ENCODE data around the gene UEVLD. TPM values are rescaled to one million over a fixed set of nuclear protein-coding genes. Genes with fewer than 3 reads are reported as not detected.

The UEVLD gene
- polyA plus RNA-seq (2013): 5.4 TPM

DNA sequence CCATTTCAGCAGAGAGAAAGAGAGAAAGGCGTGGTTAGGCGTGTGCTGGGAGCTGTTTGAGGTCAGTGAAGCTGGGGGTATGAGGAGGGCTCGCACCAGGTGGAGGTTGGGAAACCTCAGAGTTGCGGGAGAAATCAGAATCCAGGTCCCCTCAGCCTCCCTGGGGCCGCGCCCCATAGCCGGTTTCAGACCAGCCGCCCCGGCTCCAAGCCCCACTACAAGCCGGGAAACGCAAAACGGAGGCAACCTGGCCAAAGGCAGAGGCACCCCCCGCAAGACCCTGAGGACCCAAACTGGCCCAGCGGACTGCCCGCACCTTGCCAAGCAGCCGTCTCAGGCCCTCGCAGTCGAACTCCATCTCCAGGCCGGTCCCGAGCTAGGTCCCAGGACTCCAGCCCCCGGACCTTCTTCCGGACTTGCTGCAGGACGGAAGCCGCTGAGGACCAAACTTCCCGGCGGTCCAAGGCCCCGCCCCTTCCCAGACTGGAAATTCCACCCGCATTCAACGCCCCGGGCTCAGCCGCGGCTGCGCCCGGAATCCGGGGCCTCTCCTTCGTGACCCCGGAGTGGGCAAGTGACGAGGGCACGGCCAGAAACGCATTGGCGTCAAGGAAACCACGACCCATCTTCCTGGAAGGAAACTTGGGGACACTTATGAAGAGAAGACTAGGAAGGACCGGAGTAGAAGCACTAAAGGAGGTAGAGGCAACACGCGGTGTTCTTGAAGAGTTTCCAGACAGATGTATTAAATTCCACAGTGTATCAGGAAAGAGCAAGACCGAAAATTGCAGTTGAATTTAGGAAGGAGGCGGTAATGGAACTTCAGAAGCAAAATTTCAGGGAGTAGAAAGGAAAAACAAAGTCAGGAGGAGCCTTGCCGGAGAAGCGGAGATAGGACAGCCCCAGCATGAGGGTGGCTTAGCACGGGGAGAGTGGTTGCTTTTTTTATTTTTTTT is at the start of gene UEVLD:
UEVLD (minus strand) TSS at position 438 of the 956 bp plus-strand sequence; CDS start at position 358, 80 bp downstream.
- H3K36me3 ChIP-seq (ENCODE audit: control insufficient read depth in 4 of 4, insufficient read depth in 4 of 4, low read length in 3 of 4): no peaks in the 10 kb centered on the region
- H3K9me3 ChIP-seq (ENCODE audit: control extremely low read depth in 1 of 5, control insufficient read depth in 4 of 5, insufficient read depth in 2 of 5, low read depth in 1 of 5, low read length in 4 of 5): no peaks in the 10 kb centered on the region
- POLR2A ChIA-PET: interaction anchor here (0.6 kb wide), 1 partner anchor 51 kb away, joined by 3 read pairs; no protein-coding TSS in a partner anchor
- H3K27me3 ChIP-seq (replicated peaks in 2 of 5; ENCODE audit: control insufficient read depth in 4 of 5, insufficient read depth in 5 of 5, low read length in 4 of 5): peaks cover 0 to 2% (median 0%) of the 10 kb centered on the region in 5 experiments
- peak within 1 kb of the TSS in 1 of 2 experiments; percentile 73 for H3K27ac ChIP-seq (ENCODE audit: insufficient read depth in 1 of 2, low read depth in 1 of 2, low read length in 2 of 2, poor library complexity in 1 of 2, severe bottlenecking in 2 of 2)
- peaks cover 4 to 17% (median 14%) of the 10 kb centered on the region in 4 experiments for H3K4me1 ChIP-seq (ENCODE audit: control extremely low read depth in 1 of 4, control insufficient read depth in 4 of 4, insufficient read depth in 4 of 4, low read length in 3 of 4)
- CTCF ChIA-PET: interaction anchor here (0.6 to 1.8 kb wide), 5 partner anchors 13 to 142 kb away, joined by 3 to 4 read pairs (median 3); no protein-coding TSS in a partner anchor
- peak within 1 kb of the TSS; percentile 75 to 91 (median 84) for H3K4me3 ChIP-seq (ENCODE audit: control insufficient read depth in 1 of 7, extremely low read depth in 1 of 7, insufficient read depth in 4 of 7, low read depth in 2 of 7, low read length in 6 of 7)
- DNase-seq: peak; percentile 49 to 51 (median 51)
- WGBS (ENCODE audit: insufficient coverage): 2% methylated on average over 48 of the region's 50 CpGs

DNA sequence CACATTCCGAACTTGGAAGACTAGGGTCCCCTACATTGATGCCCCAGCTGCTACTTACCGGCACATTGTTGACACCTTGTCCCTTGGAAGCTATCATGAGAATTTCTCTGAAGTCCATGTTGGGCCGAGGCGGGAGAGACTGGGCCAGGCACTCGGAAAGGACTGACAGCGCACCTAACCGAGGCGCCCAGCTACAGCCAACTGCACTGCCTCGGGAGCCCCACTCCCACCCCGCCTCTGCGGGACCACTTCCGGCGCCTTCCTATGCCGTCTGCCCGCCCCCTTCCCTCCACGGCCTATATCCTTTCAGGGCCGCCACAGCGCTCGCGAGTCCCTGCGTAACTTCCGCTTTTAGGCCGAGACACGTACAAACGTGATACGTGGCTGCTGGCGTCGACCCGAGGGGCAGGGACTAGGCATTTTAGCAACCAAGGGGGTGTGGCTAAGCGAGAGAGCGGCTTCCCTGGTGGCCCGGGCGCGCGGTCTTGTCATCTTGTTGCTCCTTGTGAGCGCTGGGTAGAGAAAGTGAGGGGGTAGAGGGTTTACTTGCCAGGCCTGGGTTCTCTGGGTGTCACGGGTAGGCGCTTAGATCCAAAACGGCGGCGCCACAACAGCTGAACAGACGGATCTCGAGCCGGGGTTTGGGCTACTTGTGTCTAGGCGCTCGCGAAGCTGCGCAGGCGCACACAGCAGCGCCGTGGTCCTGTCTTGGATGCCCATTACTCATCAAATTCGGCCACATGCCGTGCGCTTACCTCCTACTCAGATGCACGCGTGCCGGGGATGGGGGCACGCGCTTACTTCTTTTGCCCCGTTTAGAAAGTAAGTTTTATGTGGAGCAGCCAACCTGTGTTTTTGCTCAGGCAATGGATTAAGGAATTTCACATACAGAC is 45.9 kb upstream of the UEVLD start, which contains the start of gene SPTY2D1:
SPTY2D1 (minus strand) TSS at position 203 of the 893 bp plus-strand sequence; CDS start at position 118, 85 bp downstream.
- Histone ChIP-seq H3K27ac (ENCODE audit: insufficient read depth in 1 of 2, low read depth in 1 of 2, low read length in 2 of 2, poor library complexity in 1 of 2, severe bottlenecking in 2 of 2) (peak within 1 kb of the TSS; percentile 91 to 97), H3K27me3 (replicated peaks in 2 of 5; ENCODE audit: control insufficient read depth in 4 of 5, insufficient read depth in 5 of 5, low read length in 4 of 5) (no peaks in the 10 kb centered on the region), H3K9me3 (ENCODE audit: control extremely low read depth in 1 of 5, control insufficient read depth in 4 of 5, insufficient read depth in 2 of 5, low read depth in 1 of 5, low read length in 4 of 5) (no peaks in the 10 kb centered on the region), H3K4me3 (ENCODE audit: control insufficient read depth in 1 of 7, extremely low read depth in 1 of 7, insufficient read depth in 4 of 7, low read depth in 2 of 7, low read length in 6 of 7) (peak within 1 kb of the TSS; percentile 81 to 99 (median 97)), H3K36me3 (ENCODE audit: control insufficient read depth in 4 of 4, insufficient read depth in 4 of 4, low read length in 3 of 4) (no peaks in the 10 kb centered on the region), H3K4me1 (ENCODE audit: control extremely low read depth in 1 of 4, control insufficient read depth in 4 of 4, insufficient read depth in 4 of 4, low read length in 3 of 4) (peaks cover 8 to 20% (median 13%) of the 10 kb centered on the region in 4 experiments)
- CTCF ChIA-PET: interaction anchor here (0.9 to 1.5 kb wide), 7 partner anchors 13 to 239 kb away, joined by 3 to 4 read pairs (median 3); no protein-coding TSS in a partner anchor
- POLR2A ChIA-PET: interaction anchor here (0.9 to 1.2 kb wide), 6 partner anchors 13 to 108 kb away, joined by 3 to 5 read pairs (median 3); partner anchors contain the start of gene TSG101
- WGBS (ENCODE audit: insufficient coverage): 0% methylated on average over 40 of the region's 60 CpGs
- DNase-seq: peak; percentile 99 to 100 (median 100)

DNA sequence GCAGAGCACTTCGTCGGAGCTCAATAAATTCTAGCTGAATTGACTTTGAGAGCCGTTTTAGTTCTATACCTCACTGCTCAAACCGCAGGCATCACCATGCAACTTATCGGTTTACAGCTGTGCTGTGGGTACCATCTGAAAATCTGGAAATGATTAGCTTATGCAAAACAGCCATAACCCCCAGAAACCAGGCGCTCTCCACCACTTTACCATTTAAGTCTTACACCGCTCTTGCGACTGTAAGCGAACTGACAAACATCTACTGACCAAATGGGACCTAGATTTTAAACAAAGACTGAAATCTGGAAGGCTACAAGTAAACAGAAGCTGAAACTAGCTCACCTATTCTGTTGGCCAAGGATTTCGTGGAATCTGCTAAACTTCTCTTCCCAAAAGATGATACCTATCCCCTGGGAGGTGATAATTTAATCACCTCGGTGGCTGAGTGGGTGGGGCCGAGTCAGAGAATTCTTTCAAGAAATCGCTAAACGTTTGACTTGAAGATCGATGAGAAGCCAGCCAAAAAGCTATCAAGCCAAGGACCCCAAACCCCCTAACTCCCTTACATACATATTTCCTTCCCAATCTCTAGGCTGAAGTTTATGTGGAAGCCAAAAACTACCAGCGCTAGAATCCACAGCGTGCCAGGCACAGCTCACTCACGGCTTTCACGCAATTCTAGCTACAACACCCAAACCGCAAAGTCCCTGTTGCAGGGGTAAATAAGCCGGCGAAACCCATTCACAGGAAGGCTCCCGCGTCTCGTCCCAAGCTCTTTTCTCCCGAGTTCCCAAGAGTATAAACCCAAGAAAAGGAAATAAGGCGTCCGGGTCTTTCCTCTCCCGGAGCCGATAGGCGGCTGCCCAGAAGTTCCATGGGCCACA is 45.0 kb upstream of the UEVLD start:
- Histone ChIP-seq H3K4me3 (ENCODE audit: control insufficient read depth in 1 of 7, extremely low read depth in 1 of 7, insufficient read depth in 4 of 7, low read depth in 2 of 7, low read length in 6 of 7) (peak overlapping the region; percentile 81 to 99 (median 97)), H3K27me3 (replicated peaks in 2 of 5; ENCODE audit: control insufficient read depth in 4 of 5, insufficient read depth in 5 of 5, low read length in 4 of 5) (no peaks in the 10 kb centered on the region), H3K27ac (ENCODE audit: insufficient read depth in 1 of 2, low read depth in 1 of 2, low read length in 2 of 2, poor library complexity in 1 of 2, severe bottlenecking in 2 of 2) (peak overlapping the region; percentile 91 to 97), H3K4me1 (ENCODE audit: control extremely low read depth in 1 of 4, control insufficient read depth in 4 of 4, insufficient read depth in 4 of 4, low read length in 3 of 4) (peaks cover 8 to 20% (median 13%) of the 10 kb centered on the region in 4 experiments), H3K36me3 (ENCODE audit: control insufficient read depth in 4 of 4, insufficient read depth in 4 of 4, low read length in 3 of 4) (peaks cover 0 to 5% (median 0%) of the 10 kb centered on the region in 4 experiments), H3K9me3 (ENCODE audit: control extremely low read depth in 1 of 5, control insufficient read depth in 4 of 5, insufficient read depth in 2 of 5, low read depth in 1 of 5, low read length in 4 of 5) (no peaks in the 10 kb centered on the region)
- peak; percentile 13 to 68 (median 51) for DNase-seq
- POLR2A ChIA-PET: interaction anchor here (0.9 to 1.2 kb wide), 4 partner anchors 12 to 88 kb away, joined by 3 to 5 read pairs (median 3); no protein-coding TSS in a partner anchor
- 16% methylated on average over 29 of the region's 31 CpGs for WGBS (ENCODE audit: insufficient coverage)
- CTCF ChIA-PET: interaction anchor here (0.9 to 1.5 kb wide), 9 partner anchors 12 to 238 kb away, joined by 3 to 4 read pairs (median 4); no protein-coding TSS in a partner anchor

DNA sequence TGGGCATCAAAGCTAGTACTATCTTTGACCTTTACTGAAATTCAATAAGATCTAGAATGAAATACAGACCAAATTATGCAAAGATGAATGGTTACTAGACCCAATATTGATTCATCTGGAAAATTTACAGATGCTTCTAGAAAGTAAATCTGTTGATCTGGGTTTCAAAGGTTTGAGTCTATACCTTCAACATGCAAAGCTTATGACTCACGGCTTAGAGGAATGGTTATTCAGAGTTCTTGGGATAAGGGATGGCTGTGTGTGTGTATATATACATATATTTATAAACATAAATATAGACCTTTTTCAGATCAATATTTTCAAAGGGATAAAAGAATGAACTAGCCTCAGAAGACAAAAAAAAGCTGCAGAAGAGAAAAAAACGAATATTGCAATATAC is 44.3 kb upstream of the UEVLD start:
- Histone ChIP-seq H3K27ac (ENCODE audit: insufficient read depth in 1 of 2, low read depth in 1 of 2, low read length in 2 of 2, poor library complexity in 1 of 2, severe bottlenecking in 2 of 2) (peak overlapping the region in 1 of 2 experiments; percentile 97), H3K9me3 (ENCODE audit: control extremely low read depth in 1 of 5, control insufficient read depth in 4 of 5, insufficient read depth in 2 of 5, low read depth in 1 of 5, low read length in 4 of 5) (no peaks in the 10 kb centered on the region), H3K4me3 (ENCODE audit: control insufficient read depth in 1 of 7, extremely low read depth in 1 of 7, insufficient read depth in 4 of 7, low read depth in 2 of 7, low read length in 6 of 7) (peak overlapping the region in 5 of 7 experiments; percentile 94 to 99 (median 97)), H3K27me3 (replicated peaks in 2 of 5; ENCODE audit: control insufficient read depth in 4 of 5, insufficient read depth in 5 of 5, low read length in 4 of 5) (no peaks in the 10 kb centered on the region), H3K4me1 (ENCODE audit: control extremely low read depth in 1 of 4, control insufficient read depth in 4 of 4, insufficient read depth in 4 of 4, low read length in 3 of 4) (peaks cover 8 to 20% (median 13%) of the 10 kb centered on the region in 4 experiments), H3K36me3 (ENCODE audit: control insufficient read depth in 4 of 4, insufficient read depth in 4 of 4, low read length in 3 of 4) (peaks cover 0 to 5% (median 0%) of the 10 kb centered on the region in 4 experiments)
- CTCF ChIA-PET: interaction anchor here (0.9 to 1.2 kb wide), 3 partner anchors 11 to 24 kb away, joined by 4 read pairs; no protein-coding TSS in a partner anchor
- no peak for DNase-seq
- POLR2A ChIA-PET: no interaction called here
- 14% methylated on average over 1 of the region's 2 CpGs for WGBS (ENCODE audit: insufficient coverage)

DNA sequence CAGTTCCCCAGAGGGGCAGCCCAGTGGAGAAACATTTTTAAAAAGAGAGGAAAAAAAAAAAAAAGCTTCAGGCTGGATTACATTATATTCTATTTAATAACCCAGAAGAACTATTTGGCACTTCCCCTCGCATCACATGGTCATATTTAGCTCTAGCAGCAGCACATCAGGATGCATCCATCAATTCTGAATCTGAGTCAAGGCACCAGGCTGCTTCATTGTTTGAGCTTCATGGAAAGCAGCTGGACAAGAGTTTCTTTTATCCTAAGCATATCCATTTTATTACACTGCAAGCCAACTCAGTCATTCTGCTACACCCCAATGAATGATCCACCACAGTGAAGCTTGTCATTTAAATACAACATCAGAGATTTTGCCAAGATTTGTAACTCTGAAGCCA is 35.6 kb upstream of the UEVLD start:
- H3K27me3 ChIP-seq (replicated peaks in 2 of 5; ENCODE audit: control insufficient read depth in 4 of 5, insufficient read depth in 5 of 5, low read length in 4 of 5): no peaks in the 10 kb centered on the region
- DNase-seq: no peak
- H3K27ac ChIP-seq (ENCODE audit: insufficient read depth in 1 of 2, low read depth in 1 of 2, low read length in 2 of 2, poor library complexity in 1 of 2, severe bottlenecking in 2 of 2): no peak overlapping the region
- 100% methylated on average over 1 of the region's 1 CpG for WGBS (ENCODE audit: insufficient coverage)
- ChIA-PET CTCF (interaction anchor here (0.6 to 1.1 kb wide), 2 partner anchors 12 to 1355 kb away, joined by 3 read pairs; no protein-coding TSS in a partner anchor), POLR2A (no interaction called here)
- H3K4me3 ChIP-seq (ENCODE audit: control insufficient read depth in 1 of 7, extremely low read depth in 1 of 7, insufficient read depth in 4 of 7, low read depth in 2 of 7, low read length in 6 of 7): no peak overlapping the region
- peaks cover 0 to 3% (median 0%) of the 10 kb centered on the region in 4 experiments for H3K36me3 ChIP-seq (ENCODE audit: control insufficient read depth in 4 of 4, insufficient read depth in 4 of 4, low read length in 3 of 4)
- peaks cover 0 to 5% (median 0%) of the 10 kb centered on the region in 5 experiments for H3K9me3 ChIP-seq (ENCODE audit: control extremely low read depth in 1 of 5, control insufficient read depth in 4 of 5, insufficient read depth in 2 of 5, low read depth in 1 of 5, low read length in 4 of 5)
- H3K4me1 ChIP-seq (ENCODE audit: control extremely low read depth in 1 of 4, control insufficient read depth in 4 of 4, insufficient read depth in 4 of 4, low read length in 3 of 4): peaks cover 0 to 5% (median 2%) of the 10 kb centered on the region in 4 experiments
